GM21825 (cell line): Measurements from ENCODE around the gene ERH.
"Not testable (repeated sequence)": the region's sequence is repeated elsewhere in the genome, so short reads cannot be mapped to it uniquely, and the experiment has no call there.

Experiments used
- ATAC-seq: cut with Tn5 transposase; IDR thresholded peaks from one replicate; pipeline ENCODE4 v1.9.1; 2021; ENCODE audit warnings: mild to moderate bottlenecking, moderate library complexity; ENCODE audit not compliant: unreplicated experiment

Gene ERH

DNA sequence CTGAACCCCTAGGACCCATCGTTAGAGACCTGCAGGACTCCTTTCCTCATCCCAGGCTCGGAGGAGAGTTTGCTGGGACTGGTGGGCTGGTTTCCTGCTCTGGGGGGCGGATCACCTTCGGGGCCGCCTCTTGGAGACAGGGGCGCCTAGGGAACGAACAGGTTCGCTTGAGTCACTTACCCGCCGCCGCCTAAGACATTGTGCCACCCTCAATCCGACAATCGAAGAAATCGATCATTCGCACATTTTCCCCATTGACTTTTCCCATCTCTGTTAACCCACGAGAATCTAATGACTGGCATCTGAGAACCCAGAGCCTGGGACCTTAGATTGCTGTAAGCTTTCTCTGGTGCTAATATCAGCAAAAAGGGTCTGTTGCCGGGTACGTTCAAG is 715 bp upstream of the ERH start:
- no peak for ATAC-seq

DNA sequence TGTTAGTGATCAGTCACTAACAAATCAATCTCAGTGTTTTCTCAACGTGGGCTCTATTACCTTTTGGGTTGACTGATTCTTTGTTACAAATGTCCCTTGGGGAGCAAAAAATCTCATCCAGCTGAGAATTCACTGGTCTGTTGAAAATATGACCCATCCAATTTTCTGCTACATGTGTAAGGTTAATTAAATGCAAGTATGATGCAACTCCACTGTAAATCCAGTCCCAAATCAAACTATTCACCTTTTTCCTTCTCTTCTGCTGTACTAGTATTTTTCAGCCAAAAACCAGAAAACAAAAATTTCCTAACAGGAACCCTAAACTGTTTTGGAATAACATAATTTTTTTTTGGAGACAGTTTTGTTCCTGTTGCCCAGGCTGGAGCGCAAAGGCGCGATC is 2.2 kb downstream of the ERH start:
- ATAC-seq = no peak

DNA sequence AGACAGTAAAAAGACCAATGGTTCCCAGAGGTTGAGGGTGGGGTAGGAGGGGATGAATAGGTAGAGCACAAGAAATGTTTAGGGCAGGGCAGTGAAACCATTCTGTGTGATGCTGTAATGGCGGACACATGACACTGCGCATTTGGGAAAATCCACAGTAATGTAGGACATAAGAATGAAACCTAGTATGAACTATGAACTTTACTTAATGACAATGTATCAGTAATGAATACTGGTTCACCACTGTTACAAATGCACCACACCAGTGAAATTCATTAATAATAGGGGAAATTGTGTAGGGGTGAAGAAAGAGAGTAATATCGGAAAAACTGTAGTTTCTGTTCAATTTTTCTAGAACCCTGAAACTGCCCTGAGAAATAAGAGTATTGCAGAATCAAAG is 5.6 kb downstream of the ERH start:
- ATAC-seq = no peak

GRCh38 chr14:69391400-69391799 is 6.7 kb downstream of the ERH start:
- not testable (repeated sequence) for ATAC-seq

DNA sequence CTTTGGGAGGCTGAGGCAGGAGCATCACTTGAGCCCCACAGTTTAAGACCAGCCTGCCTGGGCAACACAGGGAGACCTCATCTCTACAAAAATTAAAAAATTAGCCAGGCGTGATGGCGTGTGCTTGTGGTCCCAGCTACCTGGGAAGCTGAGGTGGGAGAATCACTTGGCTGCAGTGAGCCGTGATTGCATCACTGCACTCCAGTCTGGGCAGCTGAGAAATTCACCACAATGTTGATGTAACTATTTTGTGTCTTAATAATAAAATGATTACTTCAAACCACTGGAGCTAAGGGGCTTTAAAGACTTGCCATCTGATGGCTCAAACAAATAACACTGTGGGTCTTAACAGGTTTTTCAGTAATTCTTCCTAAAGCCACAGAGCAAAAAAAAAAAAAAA is 10.8 kb downstream of the ERH start:
- no peak for ATAC-seq

DNA sequence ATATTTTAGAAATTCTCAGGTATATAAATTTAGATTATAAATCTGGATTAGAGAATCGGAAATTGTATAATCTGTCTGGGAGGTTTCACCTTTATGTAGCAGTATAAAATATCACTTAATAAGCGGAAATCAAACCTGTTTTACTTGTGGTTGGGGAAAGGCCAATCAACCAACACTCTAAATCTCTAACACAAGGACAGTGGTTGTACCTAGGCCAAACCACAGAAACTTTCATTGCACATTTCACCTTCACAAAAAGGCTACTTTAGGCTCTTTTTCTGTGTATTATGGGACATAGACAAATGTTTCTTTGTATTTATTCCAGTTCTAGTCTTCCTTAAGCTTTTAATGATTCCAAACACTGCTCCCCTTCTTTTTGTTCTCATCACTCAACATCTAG is 19.8 kb downstream of the ERH start:
- no peak for ATAC-seq

- ATAC-seq = no peak
Measured at GRCh38 chr14:69376439-69376838, 21.7 kb downstream of the ERH start.

DNA sequence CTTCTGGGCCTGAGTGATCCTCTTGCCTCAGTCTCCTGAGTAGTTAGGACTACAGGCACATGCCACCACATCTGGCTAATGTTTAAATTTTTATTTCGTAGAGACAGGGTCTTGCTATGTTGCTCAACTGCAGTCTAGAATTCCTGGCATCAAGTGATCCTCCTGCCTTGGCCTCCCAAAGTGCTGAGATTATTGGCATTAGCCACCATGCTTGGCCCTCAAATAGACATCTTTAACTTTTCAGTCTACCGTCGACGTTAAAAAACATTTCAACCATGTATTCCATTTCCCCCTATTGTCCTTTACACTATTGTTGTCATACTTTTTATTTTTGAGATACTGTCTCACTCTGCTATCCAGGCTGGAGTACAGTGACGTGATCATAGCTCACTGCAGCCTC is 22.4 kb downstream of the ERH start:
- no peak for ATAC-seq

- ATAC-seq = no peak
Measured at GRCh38 chr14:69375182-69375581, 22.9 kb downstream of the ERH start.

DNA sequence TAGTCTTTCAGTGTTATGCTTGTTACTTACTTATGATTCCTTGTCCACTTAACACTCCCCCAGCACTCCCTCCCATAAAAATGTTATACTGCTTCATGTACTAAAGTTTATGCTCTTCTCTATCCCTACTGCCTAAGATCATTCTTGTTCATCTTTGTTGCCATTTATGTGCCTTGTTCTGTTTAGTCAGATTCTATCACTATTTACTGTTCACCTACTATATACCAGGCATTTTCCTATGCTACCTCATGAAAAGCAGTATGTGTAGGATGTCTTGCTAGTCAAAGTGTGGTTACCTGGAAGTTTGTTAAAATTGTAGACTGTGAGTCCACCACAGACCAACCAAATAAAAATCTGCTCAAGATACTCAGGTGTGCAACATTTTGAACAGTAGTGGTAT is 23.9 kb downstream of the ERH start:
- ATAC-seq = no peak

DNA sequence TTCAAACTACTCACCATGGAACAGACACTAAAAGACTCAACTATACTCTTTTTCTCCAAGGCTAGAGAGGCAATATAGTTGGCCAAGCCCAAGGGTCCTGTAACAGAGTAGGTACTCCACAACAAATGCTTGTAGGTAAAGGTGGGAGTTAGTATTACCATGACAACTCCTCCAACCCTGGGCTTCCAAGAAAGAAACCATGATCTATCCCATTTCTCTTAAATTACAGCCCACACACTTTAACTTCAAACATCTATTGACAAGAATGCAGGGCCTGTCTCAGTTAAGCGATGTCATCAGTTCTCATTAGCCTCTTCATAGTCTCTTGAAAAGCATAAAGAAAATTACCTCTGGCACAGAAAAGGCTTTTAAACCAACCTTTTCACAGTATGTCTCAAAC is 25.0 kb downstream of the ERH start:
- no peak for ATAC-seq

GRCh38 chr14:69372146-69372545 is 26.0 kb downstream of the ERH start:
- ATAC-seq = no peak

- no peak for ATAC-seq
Measured at GRCh38 chr14:69370061-69370460, 28.0 kb downstream of the ERH start.

DNA sequence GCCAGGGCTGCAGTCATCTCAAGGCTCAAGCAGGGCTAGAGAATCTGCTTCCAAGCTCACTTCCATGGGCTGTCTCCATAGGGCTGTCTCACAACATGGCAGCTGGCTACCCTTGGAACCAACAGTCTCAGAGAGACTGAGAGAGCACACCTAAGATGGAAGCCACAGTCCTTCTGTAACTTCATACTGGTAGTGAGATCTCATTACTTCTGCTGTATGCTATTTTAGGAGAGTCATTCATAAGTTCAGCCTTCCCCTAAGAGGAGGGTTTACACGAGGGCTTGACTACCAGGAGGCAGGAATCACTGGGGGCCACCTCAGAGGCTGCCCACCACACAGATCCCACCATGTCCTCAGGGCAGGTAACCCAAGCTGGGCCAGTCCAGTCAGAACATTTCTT is 29.7 kb downstream of the ERH start:
- no peak for ATAC-seq

- no peak for ATAC-seq
Measured at GRCh38 chr14:69366761-69367160, 31.3 kb downstream of the ERH start.

DNA sequence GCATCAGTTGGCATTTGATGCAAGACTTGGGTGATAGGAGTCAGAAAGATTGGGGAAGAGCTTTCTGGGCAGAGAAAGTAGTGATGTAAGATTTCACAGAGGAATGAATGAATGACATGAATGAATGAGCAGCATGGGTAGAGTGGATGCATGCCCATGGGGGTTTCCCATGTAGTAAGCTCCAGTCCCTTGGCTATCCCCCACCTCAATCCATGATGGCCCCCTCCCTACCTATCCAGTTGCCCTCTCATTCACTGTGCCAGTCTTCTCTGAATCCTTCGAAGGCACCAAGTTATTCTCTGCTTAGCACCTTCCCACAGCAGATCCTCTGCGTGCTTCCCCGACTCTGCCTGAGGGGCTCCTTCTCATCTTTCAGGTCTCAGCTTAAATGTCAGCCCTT is 32.0 kb downstream of the ERH start:
- no peak for ATAC-seq

- ATAC-seq = no peak
Measured at GRCh38 chr14:69364378-69364777, 33.7 kb downstream of the ERH start.

DNA sequence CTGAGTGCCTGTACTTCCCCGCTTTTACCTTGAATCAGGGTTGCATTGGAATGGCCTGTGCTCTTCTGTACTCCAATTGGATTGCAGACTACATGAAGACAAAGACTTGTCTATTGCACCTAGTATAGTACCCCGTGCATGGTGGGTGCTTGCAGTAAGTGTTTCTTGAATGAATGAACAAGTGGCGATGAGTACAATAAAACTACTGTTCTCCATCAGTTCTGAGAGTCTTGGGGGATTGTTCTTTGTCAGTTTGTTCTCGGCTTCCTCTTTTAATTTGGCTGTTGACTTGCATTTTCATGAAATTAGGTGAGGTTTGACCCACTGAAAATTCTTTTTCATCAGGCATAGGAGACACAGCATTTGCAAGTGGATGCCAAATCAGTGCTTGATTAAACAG is 34.1 kb downstream of the ERH start:
- ATAC-seq = no peak

DNA sequence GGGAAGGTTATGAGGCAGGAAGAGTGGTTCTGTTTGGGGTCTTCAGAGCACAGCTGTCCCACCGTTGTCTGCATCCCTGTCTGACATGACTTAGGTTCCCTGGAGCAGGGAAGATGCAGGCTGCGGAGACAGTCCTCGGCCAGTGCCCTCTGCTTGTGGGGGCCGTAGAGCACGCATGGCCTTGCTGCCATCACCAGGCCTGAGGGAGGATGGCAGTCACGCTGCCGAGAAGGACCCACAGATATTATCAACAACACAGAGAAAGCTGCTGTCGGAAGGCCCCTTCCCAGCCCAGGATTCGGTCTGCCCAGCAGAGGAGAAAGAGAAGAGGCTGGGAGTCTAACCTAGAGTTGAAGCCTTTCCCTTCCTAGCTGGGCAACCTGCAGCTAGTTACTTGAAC is 35.0 kb downstream of the ERH start:
- ATAC-seq = no peak

GRCh38 chr14:69360438-69361108 is 37.5 kb downstream of the ERH start:
- no peak for ATAC-seq

GRCh38 chr14:69358966-69359365 is 39.1 kb downstream of the ERH start:
- no peak for ATAC-seq

GRCh38 chr14:69358233-69358963 is 39.7 kb downstream of the ERH start:
- peak; percentile 31 for ATAC-seq
